Liver (tissue), 9 donors: ENCODE results near the gene CDH13. TPM values are rescaled to one million over a fixed set of nuclear protein-coding genes. Genes with fewer than 3 reads are reported as not detected.

Experiments
- DNase-seq: peaks from one replicate; pipeline ENCODE4 v3.0.0-alpha.2; 2017; ENCODE audit warnings: low spot score
- H3K27ac ChIP-seq, 2 donors: one replicate each; pipeline ENCODE4 v1.7.0; 2013; ENCODE audit warnings: inconsistent platforms in 2 of 2, low read length in 2 of 2, control low read depth in 1 of 2, low read depth in 1 of 2, mild to moderate bottlenecking in 1 of 2
- H3K27me3 ChIP-seq, 4 donors: one replicate each; pipeline versions ENCODE4 v1.6.1 to v1.7.0; 2013; ENCODE audit warnings: low read length in 3 of 4, inconsistent platforms in 1 of 4, mild to moderate bottlenecking in 1 of 4, moderate library complexity in 1 of 4; ENCODE audit not compliant: control insufficient read depth in 4 of 4, insufficient read depth in 4 of 4
- H3K36me3 ChIP-seq, 4 donors: one replicate each; pipeline versions ENCODE4 v1.6.1 to v1.7.0; 2013; ENCODE audit warnings: low read length in 3 of 4, mild to moderate bottlenecking in 3 of 4, low read depth in 1 of 4, moderate library complexity in 1 of 4; ENCODE audit not compliant: control insufficient read depth in 4 of 4, insufficient read depth in 3 of 4
- H3K4me1 ChIP-seq, 4 donors: one replicate each; pipeline versions ENCODE4 v1.6.1 to v1.7.0; 2013; ENCODE audit warnings: low read length in 3 of 4, mild to moderate bottlenecking in 3 of 4, moderate library complexity in 1 of 4; ENCODE audit not compliant: control insufficient read depth in 4 of 4, insufficient read depth in 4 of 4
- H3K4me3 ChIP-seq, 3 donors: one replicate each; pipeline versions ENCODE4 v1.6.1 to v1.7.0; 2013; ENCODE audit warnings: low read length in 3 of 3, control low read depth in 1 of 3, low read depth in 1 of 3, mild to moderate bottlenecking in 1 of 3
- H3K9ac ChIP-seq, 2 donors: one replicate each; pipeline ENCODE4 v1.7.0; 2013; ENCODE audit warnings: low read length in 2 of 2, mild to moderate bottlenecking in 2 of 2, moderate library complexity in 2 of 2, control low read depth in 1 of 2, low read depth in 1 of 2
- H3K9me3 ChIP-seq, 4 donors: one replicate each; pipeline versions ENCODE4 v1.6.1 to v1.7.0; 2013; ENCODE audit warnings: low read length in 3 of 4; ENCODE audit not compliant: control insufficient read depth in 4 of 4
- FOXA1 ChIP-seq: IDR thresholded peaks from 2 replicates; pipeline ENCODE4 v1.6.1; 2016; ENCODE audit warnings: antibody characterized with exemption
- FOXA2 ChIP-seq: IDR thresholded peaks from 2 replicates; pipeline ENCODE4 v1.6.1; 2016; ENCODE audit warnings: antibody characterized with exemption
- GABPA ChIP-seq, 2 donors: IDR thresholded peaks in 1 of 2; conservative IDR thresholded peaks in 1 of 2; 2 replicates each; pipeline ENCODE4 v1.6.1; 2016; ENCODE audit warnings: antibody characterized with exemption in 2 of 2, mild to moderate bottlenecking in 1 of 2, moderate library complexity in 1 of 2
- HNF4A ChIP-seq, 2 donors: conservative IDR thresholded peaks; 2 replicates each; pipeline ENCODE4 v1.6.1; 2016; ENCODE audit warnings: antibody characterized with exemption in 2 of 2, mild to moderate bottlenecking in 2 of 2
- HNF4G ChIP-seq: IDR thresholded peaks from 2 replicates; pipeline ENCODE4 v1.6.1; 2016; ENCODE audit warnings: antibody characterized with exemption
- JUND ChIP-seq, 2 donors: IDR thresholded peaks; 2 replicates each; pipeline ENCODE4 v1.6.1; 2016; ENCODE audit warnings: antibody characterized with exemption in 2 of 2
- NR2F2 ChIP-seq: IDR thresholded peaks from 2 replicates; pipeline ENCODE4 v1.6.1; 2016; ENCODE audit warnings: antibody characterized with exemption
- RXRA ChIP-seq, 2 donors: IDR thresholded peaks; 2 replicates each; pipeline ENCODE4 v1.6.1; 2017 to 2018; ENCODE audit warnings: antibody characterized with exemption in 2 of 2, mild to moderate bottlenecking in 1 of 2
- TAF1 ChIP-seq: conservative IDR thresholded peaks from 2 replicates; pipeline ENCODE4 v1.6.1; 2016; ENCODE audit warnings: antibody characterized with exemption, mild to moderate bottlenecking
- WGBS: extraction: QIAGEN DNeasy Blood & Tissue Kit; methylation state at CpG from one replicate; pipeline ENCODE4 v1.1.7; 2013; 5-methylcytosine and 5-hydroxymethylcytosine counted together
- polyA plus RNA-seq, 2 donors: library from polyadenylated mRNA; stranded (reverse) in 1 of 2; unstranded in 1 of 2; fragments of 200-250 nt in 1 of 2; fragments of >200 nt in 1 of 2; fragmentation: Nextera tagmentation in 1 of 2; extraction: Ambion mirVana in 1 of 2; gene quantifications; one replicate each; pipeline versions ENCODE4 v1.2.1 to v1.2.3, GENCODE V29; 2013 to 2015
- total RNA-seq, 2 donors: library from RNA; depleted of rRNA; stranded (reverse); fragments of >200 nt; gene quantifications; one replicate each; pipeline ENCODE4 v1.2.3, GENCODE V29; 2014
- TF ChIP-seq, protein P1 (sequence below): IDR thresholded peaks from 2 replicates; pipeline ENCODE4 v1.6.1; 2016; ENCODE audit warnings: antibody characterized with exemption
- TF ChIP-seq, protein P2 (sequence below): IDR thresholded peaks from 2 replicates; pipeline ENCODE4 v1.6.1; 2016; ENCODE audit warnings: antibody characterized with exemption, mild to moderate bottlenecking
- TF ChIP-seq, protein P3 (sequence below): IDR thresholded peaks from 2 replicates; pipeline ENCODE4 v1.6.1; 2016; ENCODE audit warnings: antibody characterized with exemption
- TF ChIP-seq, protein P4 (sequence below): IDR thresholded peaks from 2 replicates; pipeline ENCODE4 v1.6.1; 2016; ENCODE audit warnings: antibody characterized with exemption
- TF ChIP-seq, protein P5 (sequence below): fragments of 150-350 bp; IDR thresholded peaks from 2 replicates; pipeline ENCODE4 v1.5.1; 2017; ENCODE audit warnings: improper control_type of control experiment, low read depth, low read length; ENCODE audit not compliant: missing input control
- donor health status: healthy.
- donor health status: healthy.
- donor health status: healthy.
- donor health status: healthy.
- donor health status: healthy.

CDH13 gene
- total and polyA plus RNA-seq, 4 donors = 0.21 to 1.5 (median 0.58) TPM

DNA sequence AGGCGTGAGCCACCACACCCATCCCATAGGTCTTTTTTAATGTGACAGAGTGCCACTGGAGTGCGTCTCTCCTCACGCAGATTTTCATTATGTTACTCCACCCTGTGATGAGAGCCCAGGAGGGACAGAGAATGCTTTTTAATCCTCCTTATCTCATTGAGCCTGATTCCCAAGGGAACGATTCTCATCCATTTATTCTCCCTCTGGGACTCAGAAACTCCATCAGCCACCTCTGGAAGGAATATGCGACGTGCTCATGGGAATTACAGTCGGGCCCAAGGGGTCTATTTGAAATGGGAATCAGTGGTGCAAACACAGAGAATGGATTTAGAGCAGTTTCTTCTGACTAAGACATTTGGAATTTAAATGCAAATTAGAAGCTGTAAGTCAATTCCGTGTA is 1025.1 kb downstream of the CDH13 start:
- no peak overlapping the region for H3K4me3 ChIP-seq
- H3K9me3 ChIP-seq = no peaks in the 10 kb centered on the region
- DNase-seq = no peak
- WGBS = 71% methylated on average over 8 of the region's 8 CpGs
- H3K27ac ChIP-seq = no peak overlapping the region
- H3K36me3 ChIP-seq = no peaks in the 10 kb centered on the region
- no peak overlapping the region for H3K9ac ChIP-seq
- no peaks in the 10 kb centered on the region for H3K4me1 ChIP-seq
- TF ChIP-seq, protein P1, sequence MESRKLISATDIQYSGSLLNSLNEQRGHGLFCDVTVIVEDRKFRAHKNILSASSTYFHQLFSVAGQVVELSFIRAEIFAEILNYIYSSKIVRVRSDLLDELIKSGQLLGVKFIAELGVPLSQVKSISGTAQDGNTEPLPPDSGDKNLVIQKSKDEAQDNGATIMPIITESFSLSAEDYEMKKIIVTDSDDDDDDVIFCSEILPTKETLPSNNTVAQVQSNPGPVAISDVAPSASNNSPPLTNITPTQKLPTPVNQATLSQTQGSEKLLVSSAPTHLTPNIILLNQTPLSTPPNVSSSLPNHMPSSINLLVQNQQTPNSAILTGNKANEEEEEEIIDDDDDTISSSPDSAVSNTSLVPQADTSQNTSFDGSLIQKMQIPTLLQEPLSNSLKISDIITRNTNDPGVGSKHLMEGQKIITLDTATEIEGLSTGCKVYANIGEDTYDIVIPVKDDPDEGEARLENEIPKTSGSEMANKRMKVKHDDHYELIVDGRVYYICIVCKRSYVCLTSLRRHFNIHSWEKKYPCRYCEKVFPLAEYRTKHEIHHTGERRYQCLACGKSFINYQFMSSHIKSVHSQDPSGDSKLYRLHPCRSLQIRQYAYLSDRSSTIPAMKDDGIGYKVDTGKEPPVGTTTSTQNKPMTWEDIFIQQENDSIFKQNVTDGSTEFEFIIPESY = no peak
- TF ChIP-seq, protein P2, sequence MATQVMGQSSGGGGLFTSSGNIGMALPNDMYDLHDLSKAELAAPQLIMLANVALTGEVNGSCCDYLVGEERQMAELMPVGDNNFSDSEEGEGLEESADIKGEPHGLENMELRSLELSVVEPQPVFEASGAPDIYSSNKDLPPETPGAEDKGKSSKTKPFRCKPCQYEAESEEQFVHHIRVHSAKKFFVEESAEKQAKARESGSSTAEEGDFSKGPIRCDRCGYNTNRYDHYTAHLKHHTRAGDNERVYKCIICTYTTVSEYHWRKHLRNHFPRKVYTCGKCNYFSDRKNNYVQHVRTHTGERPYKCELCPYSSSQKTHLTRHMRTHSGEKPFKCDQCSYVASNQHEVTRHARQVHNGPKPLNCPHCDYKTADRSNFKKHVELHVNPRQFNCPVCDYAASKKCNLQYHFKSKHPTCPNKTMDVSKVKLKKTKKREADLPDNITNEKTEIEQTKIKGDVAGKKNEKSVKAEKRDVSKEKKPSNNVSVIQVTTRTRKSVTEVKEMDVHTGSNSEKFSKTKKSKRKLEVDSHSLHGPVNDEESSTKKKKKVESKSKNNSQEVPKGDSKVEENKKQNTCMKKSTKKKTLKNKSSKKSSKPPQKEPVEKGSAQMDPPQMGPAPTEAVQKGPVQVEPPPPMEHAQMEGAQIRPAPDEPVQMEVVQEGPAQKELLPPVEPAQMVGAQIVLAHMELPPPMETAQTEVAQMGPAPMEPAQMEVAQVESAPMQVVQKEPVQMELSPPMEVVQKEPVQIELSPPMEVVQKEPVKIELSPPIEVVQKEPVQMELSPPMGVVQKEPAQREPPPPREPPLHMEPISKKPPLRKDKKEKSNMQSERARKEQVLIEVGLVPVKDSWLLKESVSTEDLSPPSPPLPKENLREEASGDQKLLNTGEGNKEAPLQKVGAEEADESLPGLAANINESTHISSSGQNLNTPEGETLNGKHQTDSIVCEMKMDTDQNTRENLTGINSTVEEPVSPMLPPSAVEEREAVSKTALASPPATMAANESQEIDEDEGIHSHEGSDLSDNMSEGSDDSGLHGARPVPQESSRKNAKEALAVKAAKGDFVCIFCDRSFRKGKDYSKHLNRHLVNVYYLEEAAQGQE = no peak
- TF ChIP-seq NR2F2 = no peak
- no peak for TF ChIP-seq FOXA2
- TF ChIP-seq HNF4G = no peak
- TF ChIP-seq, protein P3, sequence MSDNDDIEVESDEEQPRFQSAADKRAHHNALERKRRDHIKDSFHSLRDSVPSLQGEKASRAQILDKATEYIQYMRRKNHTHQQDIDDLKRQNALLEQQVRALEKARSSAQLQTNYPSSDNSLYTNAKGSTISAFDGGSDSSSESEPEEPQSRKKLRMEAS = no peak
- TF ChIP-seq TAF1 = no peak
- TF ChIP-seq, protein P4, sequence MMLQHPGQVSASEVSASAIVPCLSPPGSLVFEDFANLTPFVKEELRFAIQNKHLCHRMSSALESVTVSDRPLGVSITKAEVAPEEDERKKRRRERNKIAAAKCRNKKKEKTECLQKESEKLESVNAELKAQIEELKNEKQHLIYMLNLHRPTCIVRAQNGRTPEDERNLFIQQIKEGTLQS = no peak
- no peak for TF ChIP-seq HNF4A (conservative IDR thresholded peaks at IDR 0.05)
- TF ChIP-seq, protein P5, sequence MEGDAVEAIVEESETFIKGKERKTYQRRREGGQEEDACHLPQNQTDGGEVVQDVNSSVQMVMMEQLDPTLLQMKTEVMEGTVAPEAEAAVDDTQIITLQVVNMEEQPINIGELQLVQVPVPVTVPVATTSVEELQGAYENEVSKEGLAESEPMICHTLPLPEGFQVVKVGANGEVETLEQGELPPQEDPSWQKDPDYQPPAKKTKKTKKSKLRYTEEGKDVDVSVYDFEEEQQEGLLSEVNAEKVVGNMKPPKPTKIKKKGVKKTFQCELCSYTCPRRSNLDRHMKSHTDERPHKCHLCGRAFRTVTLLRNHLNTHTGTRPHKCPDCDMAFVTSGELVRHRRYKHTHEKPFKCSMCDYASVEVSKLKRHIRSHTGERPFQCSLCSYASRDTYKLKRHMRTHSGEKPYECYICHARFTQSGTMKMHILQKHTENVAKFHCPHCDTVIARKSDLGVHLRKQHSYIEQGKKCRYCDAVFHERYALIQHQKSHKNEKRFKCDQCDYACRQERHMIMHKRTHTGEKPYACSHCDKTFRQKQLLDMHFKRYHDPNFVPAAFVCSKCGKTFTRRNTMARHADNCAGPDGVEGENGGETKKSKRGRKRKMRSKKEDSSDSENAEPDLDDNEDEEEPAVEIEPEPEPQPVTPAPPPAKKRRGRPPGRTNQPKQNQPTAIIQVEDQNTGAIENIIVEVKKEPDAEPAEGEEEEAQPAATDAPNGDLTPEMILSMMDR = no peak
- TF ChIP-seq RXRA (IDR thresholded peaks at IDR 0.05) = no peak
- peaks cover 0 to 4% (median 0%) of the 10 kb centered on the region in 4 donors for H3K27me3 ChIP-seq

DNA sequence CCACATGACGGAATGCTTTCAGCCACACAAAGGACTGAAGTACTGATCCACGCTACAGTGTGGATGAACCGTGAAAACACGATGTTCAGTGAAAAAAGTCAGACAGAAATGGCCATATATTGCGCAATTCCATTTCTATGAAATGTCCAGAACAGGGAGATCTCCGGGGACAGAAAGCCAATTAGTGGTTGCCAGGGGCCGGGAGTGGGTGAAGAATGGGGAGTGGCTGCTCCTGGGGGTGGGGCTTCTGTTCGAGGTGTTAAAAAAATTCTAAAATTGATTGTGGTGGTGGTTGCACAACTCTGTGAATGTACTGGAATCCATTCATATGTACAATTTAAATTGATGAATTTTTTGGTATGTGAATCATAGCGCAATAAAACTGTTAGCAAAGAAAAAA is 1026.2 kb downstream of the CDH13 start:
- Histone ChIP-seq H3K4me1 (no peaks in the 10 kb centered on the region), H3K9ac (no peak overlapping the region), H3K4me3 (no peak overlapping the region), H3K36me3 (no peaks in the 10 kb centered on the region), H3K9me3 (no peaks in the 10 kb centered on the region), H3K27me3 (peaks cover 0 to 4% (median 0%) of the 10 kb centered on the region in 4 donors), H3K27ac (no peak overlapping the region)
- WGBS = 75% methylated on average over 9 of the region's 9 CpGs
- TF ChIP-seq JUND (IDR thresholded peaks at IDR 0.05) (no peak), RXRA (IDR thresholded peaks at IDR 0.05) (no peak), FOXA1 (no peak), NR2F2 (no peak), HNF4G (no peak), GABPA (IDR thresholded peaks at IDR 0.05 in 1 of 2, conservative IDR thresholded peaks at IDR 0.05 in 1 of 2) (no peak)
- TF ChIP-seq, protein P2 = no peak
- DNase-seq = no peak
